NCI-H526 treated with DMSO at 0.1 percent for 48 hours (cell line): Measurements from ENCODE around the gene LPP.

Experiments used
- DNase-seq: peaks from one replicate; lab custom pipeline; 2025; lab: John Stamatoyannopoulos, UW

LPP gene

GRCh38 chr3:188557235-188557634, 403.3 kb downstream of the LPP start:
- no peak for DNase-seq

- DNase-seq = no peak
Observed at GRCh38 chr3:188558343-188559071, 404.6 kb downstream of the LPP start.

DNA sequence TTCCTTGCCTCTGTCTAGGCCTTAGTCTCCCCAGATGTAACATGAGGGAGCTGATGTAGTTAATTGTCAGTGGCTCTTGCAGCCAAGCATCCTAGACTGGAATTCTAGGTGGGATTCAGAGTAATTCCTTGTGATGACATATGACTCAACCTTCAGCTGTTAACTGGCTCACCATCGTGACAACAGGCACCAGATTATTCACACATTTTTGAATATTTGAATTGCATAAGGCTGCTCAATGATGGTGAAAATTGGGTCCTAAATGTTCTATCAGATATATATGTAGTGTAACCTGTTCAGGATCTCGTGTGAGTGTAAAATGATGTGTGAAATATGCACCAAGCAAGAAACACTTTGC, 405.1 kb downstream of the LPP start:
- no peak for DNase-seq

- DNase-seq = no peak
Observed at GRCh38 chr3:188559856-188560255, 405.9 kb downstream of the LPP start.

GRCh38 chr3:188562144-188562543, 408.2 kb downstream of the LPP start:
- no peak for DNase-seq

DNA sequence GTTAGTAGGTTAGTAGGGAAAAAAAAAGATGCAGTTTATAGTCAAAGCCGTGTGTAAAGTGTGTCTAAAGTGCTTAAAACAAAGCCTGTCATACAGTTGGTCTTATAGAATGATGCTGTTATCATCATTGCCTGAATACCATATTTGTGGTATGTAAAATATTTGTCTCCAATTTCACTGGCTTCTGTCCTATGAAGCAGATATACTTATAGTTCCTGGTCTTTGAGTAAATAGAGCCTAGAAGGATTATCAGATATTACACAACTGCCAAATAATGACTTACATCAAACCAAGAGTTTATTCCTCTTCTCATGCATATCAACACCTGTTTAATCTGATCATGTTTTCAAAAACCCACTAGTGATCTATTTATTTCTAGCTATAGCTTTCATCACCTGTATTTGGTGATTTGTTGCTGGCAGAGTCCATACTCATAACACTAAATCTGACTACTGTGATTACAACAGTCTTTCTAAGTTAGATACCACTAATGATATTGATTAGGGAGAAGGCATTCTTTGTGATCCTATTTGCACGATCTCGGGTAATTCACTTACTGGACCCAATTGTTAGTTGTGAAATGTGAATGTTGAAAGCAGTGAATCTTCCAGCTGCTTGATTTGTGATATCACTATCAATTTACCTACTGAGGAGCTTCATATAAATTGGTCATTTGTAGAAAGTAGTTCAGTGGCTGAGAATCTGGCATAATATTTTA, 413.7 kb downstream of the LPP start:
- DNase-seq = no peak

DNA sequence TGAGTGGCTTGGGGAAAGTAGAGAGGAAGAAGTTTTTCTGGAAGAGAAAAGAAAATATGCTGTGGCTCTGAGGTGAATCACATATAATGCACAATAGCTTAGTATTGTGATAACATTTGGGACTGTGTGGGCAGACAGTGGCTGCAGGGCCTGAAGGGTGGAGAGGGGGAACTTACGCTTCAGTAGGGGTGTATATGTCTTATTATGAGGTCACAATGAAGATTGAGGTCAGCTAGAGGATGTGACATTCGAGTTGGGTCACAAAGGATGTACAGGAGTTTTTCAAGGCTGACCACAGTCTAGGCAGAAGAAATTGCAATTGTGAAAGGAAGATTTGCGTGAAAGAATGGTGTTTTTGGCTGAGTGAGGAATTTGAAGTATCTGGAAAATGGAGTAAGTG, 414.8 kb downstream of the LPP start:
- DNase-seq = no peak

DNA sequence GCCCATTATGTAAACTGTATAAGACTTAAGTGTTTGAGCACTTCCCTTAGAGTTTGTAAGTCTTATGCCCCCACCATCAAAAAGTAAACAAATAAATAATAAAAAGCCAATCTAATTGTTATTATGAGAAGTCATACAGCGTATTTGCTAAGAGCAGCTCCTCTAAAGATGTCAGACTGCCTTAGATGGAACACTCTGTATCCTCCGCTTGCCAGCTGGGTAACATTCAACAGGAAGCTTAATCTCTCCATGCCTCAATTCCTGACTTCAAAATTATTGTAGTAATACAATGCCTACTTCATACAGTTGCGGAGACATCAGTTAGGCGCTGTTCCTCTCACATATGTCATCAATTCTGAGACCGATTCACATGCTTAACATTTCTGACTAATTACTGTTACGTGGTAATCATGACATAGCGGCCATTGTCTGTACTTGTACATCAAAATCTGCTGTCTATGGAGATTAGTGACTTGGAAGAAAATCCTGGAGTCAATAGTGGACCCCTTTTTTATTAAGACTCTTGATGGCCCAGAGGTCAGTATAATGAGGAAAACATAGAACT, 417.7 kb downstream of the LPP start:
- no peak for DNase-seq

- DNase-seq = no peak
Observed at GRCh38 chr3:188573291-188573940, 419.5 kb downstream of the LPP start.

GRCh38 chr3:188573956-188574355, 420.0 kb downstream of the LPP start:
- DNase-seq = no peak

GRCh38 chr3:188574885-188575284, 420.9 kb downstream of the LPP start:
- no peak for DNase-seq

DNA sequence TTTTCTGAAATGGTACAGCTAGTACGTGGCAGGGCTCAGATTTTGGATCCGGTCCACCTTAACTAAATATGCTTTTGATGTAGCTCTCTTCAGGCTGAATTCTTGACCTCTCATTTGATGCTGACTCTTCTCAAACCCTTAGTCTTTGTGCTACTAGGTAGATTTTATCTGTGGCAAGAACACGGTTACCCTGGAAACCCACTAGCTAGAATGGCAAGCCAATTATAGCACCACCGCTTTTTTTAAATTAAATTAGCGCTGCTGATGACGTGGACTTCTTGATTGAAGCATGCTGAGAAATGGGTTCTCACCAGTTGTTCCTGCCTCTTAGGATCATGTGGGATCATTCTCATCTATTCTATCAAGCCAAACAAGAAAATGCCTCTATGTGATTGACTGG, 421.5 kb downstream of the LPP start:
- DNase-seq = no peak

- DNase-seq = no peak
Observed at GRCh38 chr3:188577539-188577938, 423.6 kb downstream of the LPP start.

- no peak for DNase-seq
Observed at GRCh38 chr3:188578576-188579363, 424.8 kb downstream of the LPP start.

DNA sequence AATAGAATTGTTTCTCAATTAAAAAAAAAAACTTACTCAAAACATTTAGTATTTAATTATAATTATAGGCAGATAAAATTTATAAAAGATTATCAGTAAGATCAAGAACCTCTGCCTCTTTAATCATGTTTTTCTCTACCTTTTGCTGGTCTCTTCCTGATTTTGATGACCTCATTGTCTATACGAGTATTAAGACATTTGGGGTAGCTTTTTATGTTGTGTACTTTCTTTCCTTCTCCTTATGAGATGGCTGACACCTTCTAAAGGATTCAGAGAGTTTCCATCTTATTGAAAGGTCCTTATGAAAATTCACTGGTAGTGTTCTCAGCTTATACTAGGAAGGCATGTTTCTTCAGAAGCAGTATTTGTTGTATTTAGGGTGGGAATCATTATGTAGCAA, 426.3 kb downstream of the LPP start:
- no peak for DNase-seq

- DNase-seq = no peak
Observed at GRCh38 chr3:188580659-188581058, 426.7 kb downstream of the LPP start.

DNA sequence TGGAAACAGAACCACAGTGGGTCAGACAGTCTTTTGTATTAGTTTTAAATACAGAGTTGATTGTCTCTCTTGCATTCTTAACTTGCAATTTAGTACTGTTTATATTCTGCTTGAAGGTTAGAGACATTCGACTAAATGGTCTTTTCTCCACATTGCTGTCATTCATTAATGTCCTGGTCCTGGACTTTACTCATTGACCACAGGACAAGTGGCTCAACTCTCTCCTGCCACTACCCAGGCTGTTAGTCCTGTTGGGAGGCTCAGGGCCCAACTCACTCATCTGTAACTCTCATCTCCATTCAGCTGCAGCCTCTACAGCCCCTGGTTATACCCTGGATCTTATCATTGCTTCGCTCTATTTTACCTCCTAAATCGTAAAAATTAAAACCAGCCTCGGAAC, 427.4 kb downstream of the LPP start:
- no peak for DNase-seq

GRCh38 chr3:188581792-188582191, 427.8 kb downstream of the LPP start:
- DNase-seq = no peak

DNA sequence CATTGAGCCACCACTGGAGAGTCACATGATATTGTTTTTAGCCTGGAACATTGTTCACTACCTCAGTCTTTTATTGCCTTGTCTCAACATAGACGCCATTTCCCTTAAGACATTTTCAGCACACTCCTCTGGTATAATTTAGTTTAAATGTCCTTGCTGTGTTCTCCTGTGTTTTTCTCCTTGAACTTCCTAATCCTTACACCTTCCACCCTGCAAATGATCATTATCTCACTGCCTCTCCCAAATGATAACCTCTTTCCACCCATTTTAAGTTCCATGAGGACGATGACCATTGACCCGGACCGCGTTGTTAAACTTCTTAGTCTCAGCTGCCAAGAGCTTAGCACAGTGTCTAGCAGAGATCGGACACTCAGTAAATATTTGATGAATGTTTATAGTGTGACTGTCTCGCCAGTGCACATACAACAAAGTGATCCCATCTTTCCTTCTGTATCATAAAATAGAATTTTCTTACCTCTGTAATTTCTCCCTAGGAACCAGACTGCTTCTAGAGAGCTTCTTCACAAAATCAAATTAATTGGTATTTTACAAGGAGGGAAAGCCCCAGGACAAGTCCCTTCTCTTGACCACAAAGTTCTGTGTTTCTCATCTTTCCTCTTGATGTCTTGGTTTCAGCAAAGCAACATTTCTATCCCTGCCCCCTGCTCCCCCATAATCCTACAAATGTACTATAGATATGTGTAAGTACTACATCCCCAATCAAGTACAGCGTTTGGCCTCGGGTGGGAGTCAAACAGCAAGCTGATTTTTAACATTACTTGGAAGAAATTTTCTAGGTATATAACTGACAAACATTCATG, 429.6 kb downstream of the LPP start:
- DNase-seq = no peak

- no peak for DNase-seq
Observed at GRCh38 chr3:188584162-188584529, 430.2 kb downstream of the LPP start.

DNA sequence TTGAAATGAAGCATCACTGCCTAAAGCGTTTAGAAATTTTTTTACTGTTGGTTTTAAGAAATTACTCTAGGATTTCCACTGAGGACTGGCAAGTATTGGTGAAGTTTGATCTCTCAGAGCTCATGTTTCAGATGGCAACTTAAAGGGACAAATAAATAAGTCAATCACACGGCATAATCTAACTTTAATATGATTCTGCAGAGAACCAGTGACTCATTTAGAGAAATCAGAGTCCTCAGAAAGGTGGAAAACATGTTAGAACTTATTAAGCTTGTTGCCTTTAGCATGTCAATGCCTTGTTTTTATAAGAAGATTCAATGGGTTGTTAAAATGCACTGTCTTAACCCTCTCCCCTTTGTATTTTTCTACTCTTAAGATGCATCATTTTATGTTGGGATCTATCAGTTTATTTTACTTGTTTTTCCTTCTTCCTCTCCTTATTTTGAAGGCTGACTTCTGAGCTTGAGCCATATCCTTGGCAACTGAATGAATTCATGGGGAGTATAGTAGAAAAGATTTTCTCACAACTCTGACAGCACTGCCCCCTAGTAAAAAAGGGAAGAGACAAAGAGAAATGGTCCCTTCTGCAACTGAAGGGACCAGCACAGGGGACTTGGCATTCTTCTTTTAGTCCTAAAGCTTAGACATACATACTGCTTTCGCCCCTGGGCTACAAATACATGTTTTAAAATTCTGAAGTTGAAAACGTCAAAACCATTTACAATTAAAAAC, 431.2 kb downstream of the LPP start:
- DNase-seq = no peak
